Neural crest cell (in vitro differentiated cells): ENCODE results near the gene TMEM129. TPM values are rescaled to one million over a fixed set of nuclear protein-coding genes. Genes with fewer than 3 reads are reported as not detected.

Source experiments
- DNase-seq: peaks from one replicate; pipeline ENCODE4 v3.0.0; 2021; ENCODE audit warnings: low read depth, mixed read lengths, low spot score
- H3K27ac Mint-ChIP-seq: one replicate; pipeline ENCODE4 v1.8.0; 2021; ENCODE audit warnings: mild to moderate bottlenecking, mixed read lengths; ENCODE audit not compliant: unreplicated experiment
- H3K27me3 Mint-ChIP-seq: 2 replicates; pipeline ENCODE4 v1.8.0; 2021; ENCODE audit warnings: low read depth, mild to moderate bottlenecking, mixed read lengths
- H3K36me3 Mint-ChIP-seq: 2 replicates; pipeline ENCODE4 v1.8.0; 2021; ENCODE audit warnings: low read depth, mild to moderate bottlenecking, mixed read lengths
- H3K4me1 Mint-ChIP-seq: 2 replicates; pipeline ENCODE4 v1.8.0; 2021; ENCODE audit warnings: mixed read lengths
- H3K4me3 Mint-ChIP-seq: one replicate; pipeline ENCODE4 v1.8.0; 2021; ENCODE audit warnings: mild to moderate bottlenecking, mixed read lengths
- H3K9me3 Mint-ChIP-seq: 2 replicates; pipeline ENCODE4 v1.8.0; 2021; ENCODE audit warnings: mixed read lengths
- total RNA-seq: library from RNA; stranded (reverse); gene quantifications from 2 replicates; pipeline ENCODE4 v1.2.1, GENCODE V29; 2021
- TF ChIP-seq, protein P1 (sequence below): fragments of 200-600 bp; sonication (generic); conservative IDR thresholded peaks from 2 replicates; pipeline ENCODE4 v1.5.0; 2021; ENCODE audit warnings: antibody characterized with exemption, mild to moderate bottlenecking

Gene TMEM129
- total RNA-seq, 1 donor from 2014 or later = 37.4 TPM

- peaks cover 37% of the 10 kb centered on the region for H3K27me3 Mint-ChIP-seq
Observed at GRCh38 chr4:1683261-1683735, 37.8 kb downstream of the TMEM129 start.

DNA sequence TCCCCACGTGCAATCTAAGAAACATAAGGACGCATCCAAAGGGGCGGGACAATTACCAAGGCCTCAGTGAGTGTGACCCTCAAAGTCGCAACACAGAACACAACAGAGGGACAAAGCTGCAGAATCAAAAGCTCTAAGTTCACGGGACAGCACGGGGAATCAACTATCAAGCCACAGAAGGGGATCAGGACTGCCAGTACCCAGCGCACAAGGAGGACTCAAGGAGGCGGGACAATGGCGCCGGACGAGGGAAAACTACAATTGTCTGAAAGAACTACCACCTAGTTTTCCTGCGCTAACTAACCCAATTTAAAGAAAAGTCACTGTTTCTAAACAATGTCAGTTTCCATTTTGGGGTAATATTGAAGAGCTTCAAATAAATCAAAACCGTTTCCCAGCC, 38.3 kb downstream of the TMEM129 start:
- Mint-ChIP-seq H3K9me3 (peaks cover 4% of the 10 kb centered on the region), H3K27ac (no peak overlapping the region), H3K27me3 (peaks cover 40% of the 10 kb centered on the region), H3K36me3 (no peaks in the 10 kb centered on the region), H3K4me3 (peak overlapping the region; percentile 89), H3K4me1 (peaks cover 25% of the 10 kb centered on the region)
- TF ChIP-seq, protein P1, sequence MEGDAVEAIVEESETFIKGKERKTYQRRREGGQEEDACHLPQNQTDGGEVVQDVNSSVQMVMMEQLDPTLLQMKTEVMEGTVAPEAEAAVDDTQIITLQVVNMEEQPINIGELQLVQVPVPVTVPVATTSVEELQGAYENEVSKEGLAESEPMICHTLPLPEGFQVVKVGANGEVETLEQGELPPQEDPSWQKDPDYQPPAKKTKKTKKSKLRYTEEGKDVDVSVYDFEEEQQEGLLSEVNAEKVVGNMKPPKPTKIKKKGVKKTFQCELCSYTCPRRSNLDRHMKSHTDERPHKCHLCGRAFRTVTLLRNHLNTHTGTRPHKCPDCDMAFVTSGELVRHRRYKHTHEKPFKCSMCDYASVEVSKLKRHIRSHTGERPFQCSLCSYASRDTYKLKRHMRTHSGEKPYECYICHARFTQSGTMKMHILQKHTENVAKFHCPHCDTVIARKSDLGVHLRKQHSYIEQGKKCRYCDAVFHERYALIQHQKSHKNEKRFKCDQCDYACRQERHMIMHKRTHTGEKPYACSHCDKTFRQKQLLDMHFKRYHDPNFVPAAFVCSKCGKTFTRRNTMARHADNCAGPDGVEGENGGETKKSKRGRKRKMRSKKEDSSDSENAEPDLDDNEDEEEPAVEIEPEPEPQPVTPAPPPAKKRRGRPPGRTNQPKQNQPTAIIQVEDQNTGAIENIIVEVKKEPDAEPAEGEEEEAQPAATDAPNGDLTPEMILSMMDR = no peak
- no peak for DNase-seq

More at GRCh38 chr4:1683261-1683735, 37.8 kb downstream of the TMEM129 start:
- peaks cover 4% of the 10 kb centered on the region for H3K9me3 Mint-ChIP-seq
- peaks cover 21% of the 10 kb centered on the region for H3K4me1 Mint-ChIP-seq
- no peaks in the 10 kb centered on the region for H3K36me3 Mint-ChIP-seq
- TF ChIP-seq, protein P1 = no peak
- peak overlapping the region; percentile 83 for H3K27ac Mint-ChIP-seq
- H3K4me3 Mint-ChIP-seq = peak overlapping the region; percentile 89
- no peak for DNase-seq

DNA sequence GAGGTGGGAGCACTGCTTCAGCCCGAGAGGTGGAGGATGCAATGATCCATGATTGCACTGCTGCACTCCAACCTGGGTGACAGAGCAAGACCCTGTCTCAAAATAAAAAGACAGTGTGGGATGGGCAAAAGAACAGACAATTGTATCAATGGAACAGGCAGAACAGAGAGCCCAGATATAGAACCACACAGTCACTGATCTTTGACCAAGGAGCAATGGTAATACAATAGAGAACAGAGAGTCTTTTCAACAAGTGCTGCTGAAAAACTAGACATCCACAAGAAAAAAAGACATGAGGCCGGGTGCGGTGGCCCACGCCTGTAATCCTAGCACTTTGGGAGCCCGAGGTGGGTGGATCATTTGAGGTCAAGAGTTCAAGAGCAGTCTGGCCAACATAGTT, 42.9 kb downstream of the TMEM129 start:
- TF ChIP-seq, protein P1 = no peak
- peaks cover 73% of the 10 kb centered on the region for H3K27me3 Mint-ChIP-seq
- peaks cover 4% of the 10 kb centered on the region for H3K9me3 Mint-ChIP-seq
- H3K4me1 Mint-ChIP-seq = peaks cover 27% of the 10 kb centered on the region
- no peaks in the 10 kb centered on the region for H3K36me3 Mint-ChIP-seq
- peak overlapping the region; percentile 63 for H3K4me3 Mint-ChIP-seq
- DNase-seq = no peak
- no peak overlapping the region for H3K27ac Mint-ChIP-seq

GRCh38 chr4:1676605-1677525, 44.3 kb downstream of the TMEM129 start:
- no peak overlapping the region for H3K27ac Mint-ChIP-seq
- TF ChIP-seq, protein P1 = no peak
- peaks cover 20% of the 10 kb centered on the region for H3K4me1 Mint-ChIP-seq
- peaks cover 62% of the 10 kb centered on the region for H3K27me3 Mint-ChIP-seq
- H3K4me3 Mint-ChIP-seq = no peak overlapping the region
- H3K36me3 Mint-ChIP-seq = no peaks in the 10 kb centered on the region
- H3K9me3 Mint-ChIP-seq = no peaks in the 10 kb centered on the region
- DNase-seq = no peak

DNA sequence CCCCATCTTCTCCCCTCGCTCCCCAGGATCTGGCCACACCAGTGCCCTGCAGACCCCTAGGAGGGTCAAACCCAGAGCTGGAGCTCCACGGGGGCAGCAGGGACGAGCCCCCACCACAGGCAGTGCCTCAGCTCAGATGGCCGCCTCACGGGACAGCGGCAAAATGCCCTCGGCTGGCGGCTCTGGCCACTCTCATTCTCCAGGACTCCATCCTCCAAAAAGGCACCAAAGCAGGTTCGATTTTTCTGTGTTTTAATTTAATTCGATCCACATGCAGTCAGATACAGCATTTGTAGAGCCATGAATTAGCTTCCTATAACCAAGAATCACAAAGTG, 45.4 kb downstream of the TMEM129 start:
- H3K9me3 Mint-ChIP-seq = no peaks in the 10 kb centered on the region
- no peaks in the 10 kb centered on the region for H3K36me3 Mint-ChIP-seq
- peaks cover 54% of the 10 kb centered on the region for H3K27me3 Mint-ChIP-seq
- no peak overlapping the region for H3K27ac Mint-ChIP-seq
- TF ChIP-seq, protein P1 = no peak
- H3K4me1 Mint-ChIP-seq = peaks cover 20% of the 10 kb centered on the region
- no peak for DNase-seq
- no peak overlapping the region for H3K4me3 Mint-ChIP-seq
